Mucosa of stomach (tissue), 1 donor: Measurements from ENCODE around the gene CATSPERD.

Experiments used
- H3K27me3 ChIP-seq: one replicate; pipeline ENCODE4 v1.7.0; 2013; ENCODE audit warnings: mild to moderate bottlenecking, low read length; ENCODE audit not compliant: control insufficient read depth, insufficient read depth
- H3K36me3 ChIP-seq: one replicate; pipeline ENCODE4 v1.7.0; 2013; ENCODE audit warnings: low read length; ENCODE audit not compliant: control insufficient read depth, insufficient read depth
- H3K4me1 ChIP-seq: one replicate; pipeline ENCODE4 v1.7.0; 2013; ENCODE audit warnings: mild to moderate bottlenecking, low read length; ENCODE audit not compliant: control insufficient read depth, insufficient read depth
- H3K4me3 ChIP-seq: one replicate; pipeline ENCODE4 v1.7.0; 2013; ENCODE audit warnings: low read length
- H3K9ac ChIP-seq: one replicate; pipeline ENCODE4 v1.7.0; 2013; ENCODE audit warnings: mild to moderate bottlenecking, low read length, moderate library complexity
- H3K9me3 ChIP-seq: one replicate; pipeline ENCODE4 v1.7.0; 2013; ENCODE audit warnings: mild to moderate bottlenecking, low read length, moderate library complexity; ENCODE audit not compliant: control insufficient read depth
- donor health status: Pancreatic carcinoma.

Gene CATSPERD

DNA sequence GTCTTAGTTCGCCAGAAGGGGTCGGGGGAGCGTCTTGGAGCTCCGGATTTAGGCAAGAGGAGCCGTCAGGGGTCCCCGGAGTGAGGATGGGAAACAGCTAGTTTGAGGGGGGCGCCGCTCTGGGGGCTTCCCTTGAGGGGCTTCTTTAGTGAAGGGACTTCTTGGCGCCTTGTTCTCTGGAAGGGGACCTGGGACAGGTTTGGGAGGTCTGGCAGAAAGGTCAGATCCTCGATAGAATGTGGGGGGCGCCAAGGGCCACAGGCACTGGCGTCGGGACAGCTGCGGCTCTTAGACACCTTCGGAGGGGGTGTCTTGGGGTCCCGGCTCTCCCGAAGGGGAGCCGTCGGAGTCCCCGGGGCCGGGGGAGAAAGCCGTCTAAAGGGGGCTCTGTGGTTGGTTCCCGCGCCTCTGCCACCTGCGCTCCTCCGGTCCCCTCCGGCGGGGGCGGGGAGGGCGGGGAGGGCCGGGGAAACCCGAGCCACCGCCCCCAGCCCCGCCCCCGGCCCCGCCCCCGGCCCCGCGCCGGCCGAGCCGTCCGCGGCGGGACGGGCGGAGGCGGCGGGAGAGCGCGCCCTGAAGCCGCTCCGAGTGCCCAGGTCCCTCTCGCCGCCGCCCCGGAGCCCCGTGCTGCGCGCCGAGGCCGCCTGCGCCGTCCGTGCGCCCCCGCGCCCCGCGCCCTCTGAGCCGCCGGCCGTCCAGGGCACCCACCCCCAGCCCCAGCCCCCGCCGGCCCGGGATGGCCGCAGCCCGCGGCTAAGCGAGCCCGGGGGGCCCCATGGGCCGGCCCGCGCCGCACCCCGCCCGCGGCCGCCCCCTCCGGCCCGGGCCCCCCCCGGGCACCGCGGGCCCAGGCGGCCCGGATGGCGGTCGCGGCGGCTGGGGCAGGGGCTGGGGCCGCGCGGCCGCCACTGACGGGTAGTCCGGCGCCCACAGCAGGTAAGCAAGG lies 84.4 kb downstream of the CATSPERD start, which contains the start of gene NRTN:
Gene NRTN, plus strand, starts transcription at position 552 of the 946 bp plus-strand sequence. CDS start 19,099 bp downstream, outside the sequence.
- peaks cover 44% of the 10 kb centered on the region for H3K4me1 ChIP-seq
- no peak within 1 kb of the TSS for H3K9ac ChIP-seq
- H3K4me3 ChIP-seq: no peak within 1 kb of the TSS
- H3K36me3 ChIP-seq: no peaks in the 10 kb centered on the region
- no peaks in the 10 kb centered on the region for H3K9me3 ChIP-seq
- H3K27me3 ChIP-seq: peaks cover 44% of the 10 kb centered on the region

DNA sequence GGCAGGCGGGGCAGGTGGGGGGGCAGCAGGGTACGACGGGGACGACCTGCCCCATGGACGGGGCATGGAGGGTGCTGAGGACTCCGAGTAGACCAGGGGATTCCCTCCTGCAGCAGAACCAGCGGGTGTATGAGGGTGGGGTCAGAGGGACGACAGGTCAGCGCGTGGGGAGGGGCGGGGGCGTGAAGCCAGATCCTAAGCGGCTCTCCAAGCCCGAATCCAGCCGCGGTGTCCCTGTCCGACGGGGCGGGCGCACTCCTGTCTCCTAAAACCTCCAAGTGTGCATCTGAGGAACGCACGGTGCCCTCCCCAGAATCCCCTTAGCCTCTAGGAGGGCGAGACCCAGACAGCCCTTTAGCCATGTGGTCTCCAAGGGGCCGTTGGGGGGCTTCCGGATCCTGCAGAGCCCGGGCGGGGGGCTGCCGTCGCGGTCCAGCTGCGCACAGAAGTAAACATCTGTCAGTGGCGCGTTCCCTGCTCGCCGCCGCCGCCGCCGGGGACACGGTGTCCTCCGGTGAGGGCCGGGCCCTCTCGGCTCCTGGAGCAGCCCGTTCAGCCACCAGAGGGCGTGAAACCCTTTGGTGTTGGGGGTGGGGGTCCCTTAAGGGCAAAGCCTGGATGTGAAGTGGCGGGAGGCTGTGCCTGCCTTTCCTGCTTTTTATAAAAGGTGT lies 85.2 kb downstream of the CATSPERD start:
- Histone ChIP-seq H3K36me3 (no peaks in the 10 kb centered on the region), H3K27me3 (peaks cover 41% of the 10 kb centered on the region), H3K4me1 (peaks cover 36% of the 10 kb centered on the region), H3K9me3 (no peaks in the 10 kb centered on the region), H3K4me3 (no peak overlapping the region), H3K9ac (no peak overlapping the region)

DNA sequence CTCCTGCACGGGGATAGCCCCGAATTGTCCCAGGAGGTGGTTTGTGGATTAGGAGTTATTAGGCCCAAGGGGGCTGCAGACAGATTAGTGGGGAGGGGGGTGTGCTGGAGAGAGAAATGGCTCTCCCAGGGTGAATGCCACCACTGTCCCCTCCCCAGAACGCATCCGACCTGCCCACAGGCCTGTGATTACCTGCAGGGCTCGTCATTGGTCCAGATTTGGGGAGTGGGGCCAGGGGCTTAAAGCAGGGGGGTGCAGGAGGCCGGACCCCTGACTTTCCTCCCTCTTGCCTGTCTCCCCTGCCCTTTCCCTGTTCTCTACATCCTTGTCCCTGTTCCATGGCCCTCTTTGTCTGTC lies 85.7 kb downstream of the CATSPERD start:
- no peak overlapping the region for H3K9ac ChIP-seq
- no peak overlapping the region for H3K4me3 ChIP-seq
- H3K36me3 ChIP-seq: no peaks in the 10 kb centered on the region
- peaks cover 37% of the 10 kb centered on the region for H3K27me3 ChIP-seq
- H3K4me1 ChIP-seq: peaks cover 31% of the 10 kb centered on the region
- no peaks in the 10 kb centered on the region for H3K9me3 ChIP-seq

DNA sequence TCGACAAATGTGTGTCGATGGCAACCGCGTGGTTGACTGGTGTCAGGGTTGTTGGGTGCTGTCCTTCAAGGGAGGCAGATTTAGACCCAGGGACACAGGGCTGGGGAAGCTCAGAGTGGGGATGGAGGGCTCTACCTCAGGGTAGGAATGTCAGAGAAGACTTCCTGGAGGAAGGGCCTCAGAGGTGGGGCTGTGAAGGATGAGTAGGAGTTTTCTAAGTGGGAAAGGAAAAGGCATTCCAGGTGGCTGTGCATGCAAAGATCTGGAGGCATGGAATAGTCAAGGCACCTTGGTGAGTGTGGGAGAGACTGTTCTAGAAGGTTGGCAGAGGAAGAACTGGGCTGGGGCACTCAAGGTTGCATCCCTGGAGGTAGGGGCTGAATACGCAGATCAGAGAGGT lies 86.5 kb downstream of the CATSPERD start:
- no peaks in the 10 kb centered on the region for H3K9me3 ChIP-seq

DNA sequence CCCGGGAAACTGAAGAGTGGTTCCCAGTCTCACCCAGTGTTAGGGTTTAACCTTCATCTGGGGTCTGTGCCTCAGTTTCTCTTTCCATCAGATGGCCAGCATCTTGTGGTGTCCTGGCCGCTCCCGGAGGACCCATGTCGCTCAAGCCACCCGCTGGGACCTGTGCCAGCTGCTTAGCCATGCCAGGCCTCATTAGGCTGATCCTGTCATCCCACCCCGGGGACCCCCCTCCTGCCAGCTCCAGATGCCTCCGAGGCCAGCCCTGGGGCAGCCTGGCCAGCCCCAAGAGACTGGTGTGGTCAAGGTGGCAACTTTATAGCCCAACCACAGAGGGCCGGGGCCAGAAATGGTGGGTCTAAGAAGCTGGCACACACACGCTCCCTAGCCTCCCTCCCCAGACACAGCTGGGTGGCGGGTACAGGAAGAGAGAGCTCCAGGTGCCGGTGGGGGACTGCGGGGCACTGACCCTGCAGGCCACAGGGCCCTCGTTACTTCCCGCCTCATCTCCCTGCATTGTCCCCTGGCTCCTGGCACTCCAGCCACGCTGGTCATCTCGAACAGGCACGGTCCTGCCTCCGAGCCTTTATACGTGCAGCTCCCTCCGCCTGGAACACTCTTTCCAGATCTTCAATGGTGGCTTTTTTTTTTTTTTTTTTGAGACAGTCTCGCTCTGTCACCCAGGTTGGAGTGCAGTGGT lies 87.8 kb downstream of the CATSPERD start:
- Histone ChIP-seq H3K9me3 (no peaks in the 10 kb centered on the region), H3K27me3 (peaks cover 21% of the 10 kb centered on the region), H3K4me1 (peaks cover 14% of the 10 kb centered on the region), H3K4me3 (no peak overlapping the region), H3K9ac (no peak overlapping the region), H3K36me3 (no peaks in the 10 kb centered on the region)

More for the DNA sequence above, 86.5 kb downstream of the CATSPERD start:
- no peak overlapping the region for H3K9ac ChIP-seq
- H3K36me3 ChIP-seq: no peaks in the 10 kb centered on the region
- H3K27me3 ChIP-seq: peaks cover 32% of the 10 kb centered on the region
- no peak overlapping the region for H3K4me3 ChIP-seq
- H3K4me1 ChIP-seq: peaks cover 24% of the 10 kb centered on the region

DNA sequence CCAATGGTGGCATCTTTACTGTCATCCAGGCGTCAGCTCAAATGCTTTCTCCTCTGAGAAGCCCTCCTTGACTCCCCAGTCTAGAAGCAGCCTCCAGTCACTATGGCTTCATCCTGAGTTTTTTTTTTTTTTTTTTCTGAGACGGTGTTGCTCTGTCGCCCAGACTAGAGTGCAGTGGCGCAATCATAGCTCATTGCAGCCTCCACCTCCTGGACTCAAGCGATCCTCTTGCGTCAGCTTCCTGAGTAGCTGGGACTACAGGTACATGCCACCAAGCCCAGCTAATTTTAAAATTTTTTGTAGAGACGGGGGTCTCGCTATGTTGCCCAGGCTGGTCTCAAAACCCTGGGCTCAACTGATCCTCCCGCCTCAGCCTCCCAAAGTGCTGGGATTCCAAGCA lies 88.6 kb downstream of the CATSPERD start:
- Histone ChIP-seq H3K9ac (no peak overlapping the region), H3K9me3 (no peaks in the 10 kb centered on the region), H3K27me3 (peaks cover 15% of the 10 kb centered on the region), H3K36me3 (no peaks in the 10 kb centered on the region), H3K4me3 (no peak overlapping the region), H3K4me1 (peaks cover 6% of the 10 kb centered on the region)

DNA sequence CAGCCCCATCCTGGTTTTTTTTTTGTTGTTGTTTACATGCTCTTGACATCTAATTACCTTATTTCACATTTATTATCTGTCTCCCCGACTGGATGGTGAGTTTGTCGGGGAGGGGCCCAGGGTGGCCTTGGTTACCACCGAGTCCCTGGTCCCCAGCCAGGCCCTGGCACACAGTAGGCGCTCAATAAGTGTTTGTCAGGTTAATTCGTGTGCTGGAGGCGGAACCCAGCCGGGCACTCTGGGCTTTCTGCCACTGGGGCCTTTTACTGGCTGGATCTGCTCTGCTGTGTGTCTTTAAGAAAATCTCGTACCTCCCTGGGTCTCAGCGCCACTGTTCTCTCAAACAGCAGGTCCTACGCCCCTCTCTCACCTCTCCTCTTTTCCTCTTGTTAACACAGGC lies 89.0 kb downstream of the CATSPERD start:
- H3K36me3 ChIP-seq: no peaks in the 10 kb centered on the region
- H3K27me3 ChIP-seq: peaks cover 11% of the 10 kb centered on the region
- peaks cover 2% of the 10 kb centered on the region for H3K4me1 ChIP-seq
- H3K9ac ChIP-seq: no peak overlapping the region
- H3K4me3 ChIP-seq: no peak overlapping the region
- no peaks in the 10 kb centered on the region for H3K9me3 ChIP-seq

DNA sequence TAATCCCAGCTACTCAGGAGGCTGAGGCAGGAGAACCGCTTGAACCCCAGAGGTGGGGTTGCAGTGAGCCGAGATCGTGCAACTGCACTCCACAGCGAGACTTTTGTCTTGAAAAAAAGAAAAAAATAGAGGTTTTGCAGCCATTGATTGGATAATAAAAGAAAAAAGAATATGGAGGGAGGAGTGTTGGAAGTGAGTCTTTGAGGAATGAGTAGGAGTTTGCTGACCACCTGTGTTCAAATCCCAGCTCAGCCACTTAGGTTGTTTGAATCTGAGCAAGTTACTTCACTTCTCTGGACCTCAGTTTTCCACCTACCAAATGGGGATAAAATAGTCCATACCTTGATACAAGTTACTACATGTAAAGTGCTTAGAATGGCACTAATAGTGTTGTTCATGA lies 90.7 kb downstream of the CATSPERD start:
- Histone ChIP-seq H3K9me3 (no peaks in the 10 kb centered on the region), H3K9ac (no peak overlapping the region), H3K27me3 (peaks cover under 1% of the 10 kb centered on the region), H3K4me3 (no peak overlapping the region), H3K4me1 (no peaks in the 10 kb centered on the region), H3K36me3 (no peaks in the 10 kb centered on the region)

DNA sequence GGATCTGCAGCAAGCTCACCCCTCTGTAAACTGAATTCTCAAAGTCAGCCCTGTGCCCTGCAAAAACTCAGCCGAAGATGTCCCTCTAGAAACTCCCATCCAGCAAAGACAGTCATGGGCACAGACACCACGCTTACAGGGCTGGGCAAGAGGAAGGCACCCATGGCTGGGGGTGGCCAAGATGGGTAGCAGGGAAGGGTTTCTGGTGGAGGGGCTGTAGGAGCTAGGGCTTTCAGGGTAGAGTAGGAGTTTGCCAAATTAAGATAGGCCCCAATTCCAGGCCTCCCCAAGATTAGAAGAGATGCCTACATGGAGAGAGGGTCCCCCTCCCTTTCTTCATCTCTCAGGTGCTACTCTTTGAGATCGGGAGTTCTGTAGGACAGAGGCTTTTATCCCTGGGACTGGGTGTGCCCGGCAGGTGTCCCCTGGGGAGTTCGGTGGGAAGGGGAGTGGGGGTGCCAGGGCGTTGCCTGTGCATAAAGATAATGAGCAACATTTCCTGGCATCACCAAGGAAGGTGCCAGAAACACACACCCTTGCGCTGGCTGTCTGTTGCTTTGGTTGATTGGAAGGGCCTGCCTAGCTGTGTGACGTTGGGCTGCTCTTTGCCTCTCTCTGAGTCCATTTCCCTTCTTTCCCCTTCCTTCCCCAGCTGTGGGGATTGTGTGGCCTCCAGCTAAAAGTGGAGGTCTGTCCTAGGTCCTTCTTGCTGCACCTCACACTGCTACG lies 93.8 kb downstream of the CATSPERD start:
- no peak overlapping the region for H3K9ac ChIP-seq
- H3K4me1 ChIP-seq: no peaks in the 10 kb centered on the region
- H3K4me3 ChIP-seq: no peak overlapping the region
- H3K36me3 ChIP-seq: no peaks in the 10 kb centered on the region
- no peaks in the 10 kb centered on the region for H3K27me3 ChIP-seq
- H3K9me3 ChIP-seq: no peaks in the 10 kb centered on the region

DNA sequence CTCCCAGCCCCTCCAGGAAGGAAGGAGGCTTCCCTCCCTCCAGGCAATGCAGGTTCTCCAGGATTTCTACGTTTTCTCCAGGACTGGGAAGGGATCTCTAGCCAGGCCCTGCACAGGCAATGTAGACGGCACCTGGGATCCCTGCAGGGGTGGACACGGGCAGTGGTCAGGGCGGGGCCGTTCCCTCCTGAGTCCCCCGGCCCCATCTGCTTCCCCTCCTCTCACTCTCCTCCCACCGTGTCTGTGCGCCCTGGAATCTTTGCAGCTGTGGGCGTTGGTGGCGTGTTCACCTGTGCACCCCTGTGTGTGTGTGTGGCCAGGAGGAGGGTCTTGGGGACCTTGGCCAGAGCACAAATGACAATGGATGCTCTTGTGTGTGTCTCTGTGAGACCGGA lies 94.4 kb downstream of the CATSPERD start:
- Histone ChIP-seq H3K4me1 (no peaks in the 10 kb centered on the region), H3K9me3 (no peaks in the 10 kb centered on the region), H3K9ac (no peak overlapping the region), H3K27me3 (no peaks in the 10 kb centered on the region), H3K4me3 (no peak overlapping the region), H3K36me3 (no peaks in the 10 kb centered on the region)

DNA sequence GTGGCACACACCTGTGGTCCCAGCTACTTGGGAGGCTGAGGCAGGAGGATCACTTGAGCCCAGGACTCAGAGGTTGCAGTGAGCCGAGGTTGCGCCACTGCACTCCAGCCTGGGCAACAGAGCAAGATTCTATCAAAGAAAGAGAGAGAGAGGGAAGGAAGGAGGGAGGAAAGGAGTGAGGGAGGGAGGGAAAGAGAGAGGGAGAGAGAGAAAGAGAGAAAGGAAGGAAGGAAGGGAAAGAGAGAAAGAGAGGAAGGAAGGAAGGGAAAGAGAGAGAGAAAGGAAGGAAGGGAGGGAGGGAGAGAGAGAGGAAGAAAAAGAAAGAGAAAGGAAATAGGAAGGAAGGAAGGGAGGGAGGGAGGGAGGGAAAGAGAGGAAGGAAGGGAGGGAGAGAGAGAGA lies 96.8 kb downstream of the CATSPERD start:
- H3K27me3 ChIP-seq: no peaks in the 10 kb centered on the region
- H3K9me3 ChIP-seq: no peaks in the 10 kb centered on the region
- H3K4me3 ChIP-seq: no peak overlapping the region

More for the DNA sequence above, 96.8 kb downstream of the CATSPERD start:
- H3K9ac ChIP-seq: no peak overlapping the region
- no peaks in the 10 kb centered on the region for H3K36me3 ChIP-seq
- peaks cover 4% of the 10 kb centered on the region for H3K4me1 ChIP-seq
